ENCODE results near the gene ITGA8. TPM values are rescaled to one million over a fixed set of nuclear protein-coding genes. Genes with fewer than 3 reads are reported as not detected.
"Not testable (repeated sequence)": the region's sequence is repeated elsewhere in the genome, so short reads cannot be mapped to it uniquely, and the experiment has no call there.

The ITGA8 gene
- total and polyA plus RNA-seq, 4 donors: 149 to 885 (median 426) TPM

DNA sequence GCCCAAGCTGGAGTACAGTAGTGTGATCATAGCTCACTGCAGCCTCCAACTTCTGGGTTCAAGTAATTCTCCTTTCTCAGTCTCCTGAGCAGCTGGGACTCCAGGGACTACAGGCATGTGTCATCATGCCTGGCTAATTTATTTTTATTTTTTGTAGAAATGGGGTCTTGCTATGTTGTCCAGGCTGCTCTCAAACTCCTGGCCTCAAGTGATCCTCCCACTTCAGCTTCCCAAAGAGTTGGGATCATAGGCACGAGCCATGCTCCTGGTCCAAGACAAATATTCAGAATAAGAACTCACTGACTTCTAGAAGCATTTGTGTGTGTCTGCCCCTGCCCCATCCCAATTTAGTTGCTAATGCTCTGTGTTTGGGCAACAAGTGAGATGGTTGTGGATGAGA lies 151.8 kb downstream of the ITGA8 start:
- intact Hi-C loops (cut with DNase I): no loop called here
- H3K9me3 ChIP-seq (ENCODE audit: control insufficient read depth, low read length): no peaks in the 10 kb centered on the region
- no peak overlapping the region for H3K4me3 ChIP-seq (ENCODE audit: low read length in 2 of 2)
- H3K27ac ChIP-seq (ENCODE audit: low read depth in 1 of 2, low read length in 2 of 2): peak overlapping the region; percentile 33 to 89
- DNase-seq (no peak), ATAC-seq (ENCODE audit: low FRiP score) (no peak)
- WGBS, 2 donors: 16 to 23% methylated on average over 1 of the region's 1 CpG
- no peaks in the 10 kb centered on the region for H3K27me3 ChIP-seq (ENCODE audit: control insufficient read depth in 1 of 2, insufficient read depth in 2 of 2, low read length in 1 of 2)
- H3K36me3 ChIP-seq (ENCODE audit: control insufficient read depth in 1 of 2, insufficient read depth in 2 of 2, low read length in 1 of 2): peaks cover 7 to 9% of the 10 kb centered on the region in 2 donors
- peaks cover 3 to 7% of the 10 kb centered on the region in 2 donors for H3K4me1 ChIP-seq (ENCODE audit: control insufficient read depth in 1 of 2, insufficient read depth in 2 of 2, low read length in 2 of 2)

DNA sequence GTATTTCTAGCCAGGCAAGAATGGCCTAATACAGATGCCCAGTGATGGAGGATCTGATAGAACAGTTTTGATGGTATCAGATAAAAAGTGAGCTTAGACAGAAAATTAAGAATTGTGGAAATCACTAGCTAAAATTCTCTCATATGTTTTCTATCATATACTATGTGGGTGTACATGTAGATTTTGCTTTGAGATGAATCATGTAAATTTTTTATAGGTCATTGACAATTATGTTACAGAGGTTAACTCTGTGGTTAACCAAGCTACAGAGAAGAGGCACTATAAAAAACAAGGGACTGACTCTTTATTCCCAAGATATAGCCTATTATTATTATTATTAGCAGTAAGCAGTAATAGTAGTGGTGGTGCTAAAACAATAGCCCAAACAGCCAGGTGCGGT lies 156.5 kb downstream of the ITGA8 start:
- no peaks in the 10 kb centered on the region for H3K9me3 ChIP-seq (ENCODE audit: control insufficient read depth, low read length)
- WGBS, 2 donors: 100% methylated on average over 1 of the region's 1 CpG
- H3K4me3 ChIP-seq (ENCODE audit: low read length in 2 of 2): no peak overlapping the region
- no peaks in the 10 kb centered on the region for H3K4me1 ChIP-seq (ENCODE audit: control insufficient read depth in 1 of 2, insufficient read depth in 2 of 2, low read length in 2 of 2)
- no peak overlapping the region for H3K27ac ChIP-seq (ENCODE audit: low read depth in 1 of 2, low read length in 2 of 2)
- H3K27me3 ChIP-seq (ENCODE audit: control insufficient read depth in 1 of 2, insufficient read depth in 2 of 2, low read length in 1 of 2): no peaks in the 10 kb centered on the region
- H3K36me3 ChIP-seq (ENCODE audit: control insufficient read depth in 1 of 2, insufficient read depth in 2 of 2, low read length in 1 of 2): peaks cover 7 to 8% of the 10 kb centered on the region in 2 donors
- DNase-seq: no peak
- no peak for ATAC-seq (ENCODE audit: low FRiP score)
- intact Hi-C loops (cut with DNase I): no loop called here

DNA sequence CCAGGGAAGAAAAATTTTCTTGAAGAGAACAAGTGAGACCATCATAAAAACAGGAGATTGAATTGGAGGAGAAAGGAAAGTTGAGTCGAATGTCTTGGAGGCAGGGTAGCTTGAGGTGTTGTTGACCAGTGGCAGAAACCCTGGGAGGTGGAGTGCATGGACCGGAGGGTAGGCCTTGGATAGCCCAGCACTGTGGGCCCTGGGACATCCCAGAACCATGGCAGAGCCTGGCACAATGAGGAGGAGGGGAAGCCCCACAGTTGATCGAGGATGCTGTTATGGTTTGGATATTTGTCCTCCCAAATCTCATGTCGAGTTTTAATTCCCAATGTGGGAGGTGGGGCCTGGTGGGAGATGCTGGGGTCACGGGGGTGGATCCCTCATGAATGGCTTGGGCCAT lies 157.1 kb downstream of the ITGA8 start:
- DNase-seq: no peak
- H3K9me3 ChIP-seq (ENCODE audit: control insufficient read depth, low read length): no peaks in the 10 kb centered on the region
- no peaks in the 10 kb centered on the region for H3K27me3 ChIP-seq (ENCODE audit: control insufficient read depth in 1 of 2, insufficient read depth in 2 of 2, low read length in 1 of 2)
- H3K4me3 ChIP-seq (ENCODE audit: low read length in 2 of 2): no peak overlapping the region
- no peak overlapping the region for H3K27ac ChIP-seq (ENCODE audit: low read depth in 1 of 2, low read length in 2 of 2)
- peaks cover 9% of the 10 kb centered on the region in 2 donors for H3K36me3 ChIP-seq (ENCODE audit: control insufficient read depth in 1 of 2, insufficient read depth in 2 of 2, low read length in 1 of 2)
- intact Hi-C loops (cut with DNase I): no loop called here
- peak; percentile 33 for ATAC-seq (ENCODE audit: low FRiP score)
- no peaks in the 10 kb centered on the region for H3K4me1 ChIP-seq (ENCODE audit: control insufficient read depth in 1 of 2, insufficient read depth in 2 of 2, low read length in 2 of 2)
- WGBS, 2 donors: 92 to 96% methylated on average over 5 of the region's 5 CpGs

DNA sequence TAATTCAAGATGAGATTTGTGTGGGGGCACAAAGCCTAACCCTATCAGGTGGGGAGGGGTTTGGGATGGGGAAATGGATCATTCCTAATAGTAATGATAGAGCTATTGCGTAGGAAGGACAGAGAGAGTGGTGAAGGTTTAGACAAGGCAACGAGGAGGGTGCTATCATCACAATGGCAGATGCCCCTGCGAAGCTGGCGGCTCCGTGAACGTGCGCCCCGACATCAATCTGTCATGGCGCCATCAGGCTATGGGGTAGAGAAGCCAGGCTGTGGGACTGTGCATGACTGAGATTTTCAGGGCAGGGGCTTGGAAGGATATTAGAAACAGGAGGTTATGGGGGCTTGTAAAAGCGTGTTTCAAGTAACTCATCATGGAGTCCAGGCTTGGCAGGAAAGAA lies 157.6 kb downstream of the ITGA8 start:
- no peak overlapping the region for H3K27ac ChIP-seq (ENCODE audit: low read depth in 1 of 2, low read length in 2 of 2)
- ATAC-seq (ENCODE audit: low FRiP score): no peak
- H3K27me3 ChIP-seq (ENCODE audit: control insufficient read depth in 1 of 2, insufficient read depth in 2 of 2, low read length in 1 of 2): no peaks in the 10 kb centered on the region
- no peak for DNase-seq
- no peaks in the 10 kb centered on the region for H3K9me3 ChIP-seq (ENCODE audit: control insufficient read depth, low read length)
- intact Hi-C loops (cut with DNase I): no loop called here
- H3K4me3 ChIP-seq (ENCODE audit: low read length in 2 of 2): no peak overlapping the region
- H3K36me3 ChIP-seq (ENCODE audit: control insufficient read depth in 1 of 2, insufficient read depth in 2 of 2, low read length in 1 of 2): peaks cover 12 to 14% of the 10 kb centered on the region in 2 donors
- H3K4me1 ChIP-seq (ENCODE audit: control insufficient read depth in 1 of 2, insufficient read depth in 2 of 2, low read length in 2 of 2): no peaks in the 10 kb centered on the region
- WGBS, 2 donors: 86 to 91% methylated on average over 10 of the region's 10 CpGs

DNA sequence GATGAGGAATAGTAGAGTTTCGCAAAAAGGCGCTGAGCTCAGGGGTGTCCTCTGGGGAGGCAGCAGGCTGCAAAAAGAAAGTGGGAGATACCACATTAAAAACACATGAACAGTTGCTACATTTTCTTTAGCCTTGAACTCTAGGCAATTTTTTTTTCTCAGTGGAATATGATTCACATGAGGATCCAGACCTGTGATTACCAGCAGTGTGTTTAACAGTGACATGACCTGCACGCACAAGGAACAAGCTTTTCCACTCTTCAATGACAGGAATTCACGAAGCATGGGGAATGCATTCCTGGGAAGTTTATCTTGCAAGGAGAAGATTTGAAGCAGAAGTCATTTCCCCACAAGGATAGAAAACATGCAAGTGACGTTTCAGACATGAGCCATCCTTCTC lies 161.6 kb downstream of the ITGA8 start:
- Histone ChIP-seq H3K27me3 (ENCODE audit: control insufficient read depth in 1 of 2, insufficient read depth in 2 of 2, low read length in 1 of 2) (no peaks in the 10 kb centered on the region), H3K27ac (ENCODE audit: low read depth in 1 of 2, low read length in 2 of 2) (no peak overlapping the region)

DNA sequence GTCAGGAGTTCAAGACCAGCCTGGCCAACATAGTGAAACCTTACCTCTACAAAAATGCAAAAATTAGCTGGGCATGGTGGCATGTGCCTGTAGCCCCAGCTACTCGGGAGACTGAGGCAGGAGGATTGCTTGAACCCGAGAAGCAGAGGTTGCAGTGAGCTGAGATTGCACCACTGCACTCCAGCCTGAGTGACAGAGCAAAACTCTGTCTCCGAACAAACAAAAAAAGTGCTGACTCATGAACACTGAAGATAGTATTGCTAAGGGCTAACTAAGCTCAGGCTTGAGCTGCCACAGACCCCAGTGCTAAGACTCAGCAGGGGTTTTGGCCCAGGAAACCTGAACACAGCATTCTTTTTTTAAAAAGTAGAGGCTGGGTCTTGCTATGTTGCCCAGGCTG lies 162.6 kb downstream of the ITGA8 start:
- DNase-seq; H3K27me3 ChIP-seq (ENCODE audit: control insufficient read depth in 1 of 2, insufficient read depth in 2 of 2, low read length in 1 of 2); H3K4me1 ChIP-seq (ENCODE audit: control insufficient read depth in 1 of 2, insufficient read depth in 2 of 2, low read length in 2 of 2); ATAC-seq (ENCODE audit: low FRiP score); H3K27ac ChIP-seq (ENCODE audit: low read depth in 1 of 2, low read length in 2 of 2); intact Hi-C loops (cut with DNase I); H3K9me3 ChIP-seq (ENCODE audit: control insufficient read depth, low read length); H3K4me3 ChIP-seq (ENCODE audit: low read length in 2 of 2): not testable (repeated sequence)
- H3K36me3 ChIP-seq (ENCODE audit: control insufficient read depth in 1 of 2, insufficient read depth in 2 of 2, low read length in 1 of 2): peaks cover 19 to 20% of the 10 kb centered on the region in 2 donors
- WGBS, 2 donors: 78 to 84% methylated on average over 3 of the region's 3 CpGs

More for the DNA sequence above, 161.6 kb downstream of the ITGA8 start:
- Histone ChIP-seq H3K36me3 (ENCODE audit: control insufficient read depth in 1 of 2, insufficient read depth in 2 of 2, low read length in 1 of 2) (peaks cover 13 to 20% of the 10 kb centered on the region in 2 donors), H3K9me3 (ENCODE audit: control insufficient read depth, low read length) (no peaks in the 10 kb centered on the region), H3K4me1 (ENCODE audit: control insufficient read depth in 1 of 2, insufficient read depth in 2 of 2, low read length in 2 of 2) (no peaks in the 10 kb centered on the region), H3K4me3 (ENCODE audit: low read length in 2 of 2) (no peak overlapping the region)
- WGBS, 2 donors: 68 to 69% methylated on average over 5 of the region's 5 CpGs
- no peak for DNase-seq
- intact Hi-C loops (cut with DNase I): no loop called here
- ATAC-seq (ENCODE audit: low FRiP score): no peak

DNA sequence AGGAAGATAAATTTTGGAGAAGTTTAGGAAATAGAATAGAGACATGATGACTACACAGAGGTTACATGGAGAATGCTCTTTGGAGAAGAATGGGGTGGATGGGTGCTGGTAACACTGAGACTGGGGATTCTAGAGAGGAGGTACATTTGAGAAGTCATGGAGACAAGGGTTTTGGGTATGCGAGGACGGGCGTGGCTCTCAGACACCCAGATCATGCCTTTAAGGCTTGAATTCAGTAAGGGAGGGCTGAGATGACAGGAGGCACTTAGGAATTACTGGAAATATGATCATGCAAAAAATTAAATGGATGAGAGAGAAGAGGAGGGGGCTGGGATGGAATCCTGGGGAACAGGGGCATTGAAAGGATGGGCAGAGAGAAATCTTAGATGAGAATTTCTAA lies 168.8 kb downstream of the ITGA8 start:
- peaks cover 0 to 2% of the 10 kb centered on the region in 2 donors for H3K4me1 ChIP-seq (ENCODE audit: control insufficient read depth in 1 of 2, insufficient read depth in 2 of 2, low read length in 2 of 2)
- ATAC-seq (ENCODE audit: low FRiP score) (no peak), DNase-seq (no peak)
- H3K36me3 ChIP-seq (ENCODE audit: control insufficient read depth in 1 of 2, insufficient read depth in 2 of 2, low read length in 1 of 2): peaks cover 8 to 22% of the 10 kb centered on the region in 2 donors
- no peaks in the 10 kb centered on the region for H3K9me3 ChIP-seq (ENCODE audit: control insufficient read depth, low read length)
- H3K27ac ChIP-seq (ENCODE audit: low read depth in 1 of 2, low read length in 2 of 2): no peak overlapping the region
- H3K27me3 ChIP-seq (ENCODE audit: control insufficient read depth in 1 of 2, insufficient read depth in 2 of 2, low read length in 1 of 2): no peaks in the 10 kb centered on the region
- intact Hi-C loops (cut with DNase I): no loop called here
- 96 to 98% methylated on average over 3 of the region's 3 CpGs for WGBS, 2 donors
- H3K4me3 ChIP-seq (ENCODE audit: low read length in 2 of 2): no peak overlapping the region

DNA sequence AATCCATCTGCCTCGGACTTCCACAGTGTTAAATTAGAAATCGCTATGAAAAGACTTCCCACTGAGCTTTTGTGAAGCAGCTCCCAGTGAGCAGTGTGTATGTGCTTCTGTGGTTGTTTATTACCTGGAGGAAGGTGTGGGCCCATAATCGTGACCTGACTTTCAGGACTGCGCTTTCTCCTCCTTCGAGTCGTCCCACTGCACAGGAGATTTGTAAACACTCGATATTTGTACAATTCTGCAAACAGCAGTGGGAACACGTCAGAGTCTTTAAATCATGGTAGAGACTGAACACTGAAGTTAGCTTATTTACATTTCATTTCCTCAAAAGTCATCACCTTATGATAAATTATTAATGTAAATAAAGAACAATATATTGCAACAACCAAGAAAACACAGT lies 171.4 kb downstream of the ITGA8 start:
- ATAC-seq (ENCODE audit: low FRiP score) (no peak), DNase-seq (no peak)
- no peak overlapping the region for H3K4me3 ChIP-seq (ENCODE audit: low read length in 2 of 2)
- H3K27me3 ChIP-seq (ENCODE audit: control insufficient read depth in 1 of 2, insufficient read depth in 2 of 2, low read length in 1 of 2): no peaks in the 10 kb centered on the region
- no peak overlapping the region for H3K27ac ChIP-seq (ENCODE audit: low read depth in 1 of 2, low read length in 2 of 2)
- peaks cover 0 to 2% of the 10 kb centered on the region in 2 donors for H3K4me1 ChIP-seq (ENCODE audit: control insufficient read depth in 1 of 2, insufficient read depth in 2 of 2, low read length in 2 of 2)
- WGBS, 2 donors: 63 to 72% methylated on average over 8 of the region's 8 CpGs
- intact Hi-C loops (cut with DNase I): no loop called here
- peaks cover 16 to 19% of the 10 kb centered on the region in 2 donors for H3K36me3 ChIP-seq (ENCODE audit: control insufficient read depth in 1 of 2, insufficient read depth in 2 of 2, low read length in 1 of 2)
- H3K9me3 ChIP-seq (ENCODE audit: control insufficient read depth, low read length): no peaks in the 10 kb centered on the region

DNA sequence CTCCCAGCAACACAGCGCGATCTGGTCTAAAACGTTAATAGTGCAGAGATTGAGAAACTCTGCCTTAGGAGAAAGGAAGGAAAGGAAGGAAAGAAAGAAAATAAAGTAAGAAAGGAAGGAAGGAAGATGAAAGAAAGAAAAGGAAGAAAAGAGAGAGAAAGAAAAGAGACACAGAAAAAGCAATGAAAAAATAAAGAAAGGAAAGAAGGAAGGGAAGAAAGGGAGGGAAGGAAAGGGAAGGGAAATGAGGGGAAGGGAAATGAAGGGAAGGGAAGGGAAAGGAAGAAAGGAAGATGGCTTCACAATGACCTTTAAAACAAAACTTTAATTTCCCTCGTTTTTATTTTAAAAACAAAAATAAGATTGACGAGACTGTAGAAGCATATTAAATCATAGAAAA lies 173.1 kb downstream of the ITGA8 start:
- Histone ChIP-seq H3K27ac (ENCODE audit: low read depth in 1 of 2, low read length in 2 of 2) (no peak overlapping the region), H3K36me3 (ENCODE audit: control insufficient read depth in 1 of 2, insufficient read depth in 2 of 2, low read length in 1 of 2) (peaks cover 10 to 19% of the 10 kb centered on the region in 2 donors), H3K4me1 (ENCODE audit: control insufficient read depth in 1 of 2, insufficient read depth in 2 of 2, low read length in 2 of 2) (peaks cover 0 to 2% of the 10 kb centered on the region in 2 donors), H3K9me3 (ENCODE audit: control insufficient read depth, low read length) (no peaks in the 10 kb centered on the region), H3K4me3 (ENCODE audit: low read length in 2 of 2) (no peak overlapping the region), H3K27me3 (ENCODE audit: control insufficient read depth in 1 of 2, insufficient read depth in 2 of 2, low read length in 1 of 2) (no peaks in the 10 kb centered on the region)
- intact Hi-C loops (cut with DNase I): no loop called here
- WGBS, 2 donors: 88 to 89% methylated on average over 5 of the region's 5 CpGs
- no peak for ATAC-seq (ENCODE audit: low FRiP score)
- no peak for DNase-seq
